ENCODE measurements around the gene S100A14.

S100A14 gene

GRCh38 chr1:153638261-153638660 lies 22.1 kb upstream of the S100A14 start:
- no peak for DNase-seq

- no peak for DNase-seq
Observed at GRCh38 chr1:153636312-153636711, 20.2 kb upstream of the S100A14 start.

GRCh38 chr1:153635872-153636271 lies 19.7 kb upstream of the S100A14 start:
- no peak for DNase-seq

GRCh38 chr1:153633754-153634665 lies 17.9 kb upstream of the S100A14 start, which contains the start of gene CHTOP:
CHTOP (plus strand) TSS chr1:153634066; CDS start chr1:153636589, 2,523 bp downstream.
- DNase-seq: peak; percentile 98

- no peak for DNase-seq
Observed at GRCh38 chr1:153633161-153633753, 17.1 kb upstream of the S100A14 start.

GRCh38 chr1:153631047-153632022 lies 15.2 kb upstream of the S100A14 start:
- no peak for DNase-seq

GRCh38 chr1:153630384-153630783 lies 14.3 kb upstream of the S100A14 start:
- DNase-seq: no peak

GRCh38 chr1:153629971-153630370 lies 13.8 kb upstream of the S100A14 start:
- peak; percentile 50 for DNase-seq

- DNase-seq: no peak
Observed at GRCh38 chr1:153629343-153629665, 13.2 kb upstream of the S100A14 start.

GRCh38 chr1:153628638-153629342 lies 12.7 kb upstream of the S100A14 start:
- DNase-seq: no peak

- peak; percentile 55 for DNase-seq
Observed at GRCh38 chr1:153627715-153628626, 11.8 kb upstream of the S100A14 start, which contains the start of gene S100A1. S100A1 (plus strand) TSS chr1:153628434; CDS start chr1:153630522, 2,088 bp downstream.

GRCh38 chr1:153626904-153627714 lies 11.0 kb upstream of the S100A14 start, which contains the start of gene S100A13:
S100A13 (minus strand) TSS chr1:153627505; CDS start chr1:153626472, 1,033 bp downstream.
- peak; percentile 91 for DNase-seq

- no peak for DNase-seq
Observed at GRCh38 chr1:153626477-153626903, 10.4 kb upstream of the S100A14 start.

GRCh38 chr1:153624965-153625611 lies 9.0 kb upstream of the S100A14 start:
- DNase-seq: no peak

GRCh38 chr1:153623101-153623500 lies 7.0 kb upstream of the S100A14 start:
- DNase-seq: no peak

- DNase-seq: no peak
Observed at GRCh38 chr1:153619171-153619570, 3.0 kb upstream of the S100A14 start.

GRCh38 chr1:153617663-153618062 lies 1.5 kb upstream of the S100A14 start:
- DNase-seq: no peak

- DNase-seq: no peak
Observed at GRCh38 chr1:153616917-153617311, 789 bp upstream of the S100A14 start.

- no peak for DNase-seq
Observed at GRCh38 chr1:153615406-153615805, 719 bp downstream of the S100A14 start.

GRCh38 chr1:153614906-153615305 lies 1.2 kb downstream of the S100A14 start:
- DNase-seq: no peak

Data from right hindlimb (tissue), 1 donor.